Vagina (tissue), 2 donors: Measurements from ENCODE around the gene TPSAB1. TPM values are rescaled to one million over a fixed set of nuclear protein-coding genes. Genes with fewer than 3 reads are reported as not detected.

Source experiments
- DNase-seq, 2 donors: peaks; one replicate each; pipeline ENCODE4 v3.0.0-alpha.2; 2017; ENCODE audit errors: extremely low spot score in 2 of 2
- H3K27ac ChIP-seq: fragments of 200-600 bp; sonication (generic); one replicate; pipeline ENCODE4 v1.5.1; 2019
- H3K27me3 ChIP-seq: fragments of 200-600 bp; sonication (generic); one replicate; pipeline ENCODE4 v1.5.1; 2019
- H3K36me3 ChIP-seq, 2 donors: fragments of 200-600 bp; sonication (generic); one replicate each; pipeline ENCODE4 v1.5.1; 2017 to 2019
- H3K4me1 ChIP-seq: fragments of 200-600 bp; sonication (generic); one replicate; pipeline ENCODE4 v1.5.1; 2019
- H3K4me3 ChIP-seq, 2 donors: fragments of 200-600 bp; sonication (generic); 1 replicate in 1 of 2; 2 replicates in 1 of 2; pipeline ENCODE4 v1.5.1; 2016 to 2019
- H3K9me3 ChIP-seq: fragments of 200-600 bp; sonication (generic); one replicate; pipeline ENCODE4 v1.5.1; 2019
- CTCF ChIP-seq, 3 experiments: fragments of 450-650 bp in 2 of 3; fragments of 200-600 bp in 1 of 3; sonication (generic) in 1 of 3; IDR thresholded peaks; one replicate each; pipeline ENCODE4 v1.5.1; 2017 to 2019; ENCODE audit warnings: antibody characterized with exemption in 3 of 3, mild to moderate bottlenecking in 2 of 3, moderate library complexity in 2 of 3
- POLR2A ChIP-seq, 2 donors: fragments of 450-650 bp; IDR thresholded peaks; one replicate each; pipeline ENCODE4 v1.6.1; 2017; ENCODE audit warnings: antibody characterized with exemption in 2 of 2, mild to moderate bottlenecking in 2 of 2, moderate library complexity in 2 of 2
- POLR2AphosphoS5 ChIP-seq, 2 donors: sonication (generic); formaldehyde crosslinking; IDR thresholded peaks; one replicate each; pipeline ENCODE4 v1.9.0; 2017; ENCODE audit warnings: antibody characterized with exemption in 2 of 2, mild to moderate bottlenecking in 2 of 2, low read depth in 1 of 2; ENCODE audit not compliant: insufficient read depth in 1 of 2
- intact Hi-C: fragments of 100-400 bp; cut with DNase I; formaldehyde crosslinking; loops from one replicate; pipeline ENCODE4 v1.15.1; 2023
- total RNA-seq: library from RNA; depleted of rRNA; stranded (reverse); fragments of >200 nt; gene quantifications from one replicate; pipeline ENCODE4 v1.2.3, GENCODE V29; 2016

The TPSAB1 gene
- total RNA-seq, 1 donor from 2014 or later, result 70.0 TPM

- Histone ChIP-seq H3K4me3 (no peak overlapping the region), H3K36me3 (no peaks in the 10 kb centered on the region), H3K27me3 (peaks cover 8% of the 10 kb centered on the region), H3K4me1 (peaks cover 7% of the 10 kb centered on the region), H3K27ac (no peak overlapping the region), H3K9me3 (no peaks in the 10 kb centered on the region)
- TF ChIP-seq CTCF (IDR thresholded peaks at IDR 0.05) (no peak), POLR2AphosphoS5 (IDR thresholded peaks at IDR 0.05; ENCODE audit: insufficient read depth in 1 of 2, low read depth in 1 of 2) (no peak), POLR2A (IDR thresholded peaks at IDR 0.05) (no peak)
- intact Hi-C loops, result no loop called here
- DNase-seq, result no peak
Observed at GRCh38 chr16:1260101-1260680, 19.7 kb downstream of the TPSAB1 start.

DNA sequence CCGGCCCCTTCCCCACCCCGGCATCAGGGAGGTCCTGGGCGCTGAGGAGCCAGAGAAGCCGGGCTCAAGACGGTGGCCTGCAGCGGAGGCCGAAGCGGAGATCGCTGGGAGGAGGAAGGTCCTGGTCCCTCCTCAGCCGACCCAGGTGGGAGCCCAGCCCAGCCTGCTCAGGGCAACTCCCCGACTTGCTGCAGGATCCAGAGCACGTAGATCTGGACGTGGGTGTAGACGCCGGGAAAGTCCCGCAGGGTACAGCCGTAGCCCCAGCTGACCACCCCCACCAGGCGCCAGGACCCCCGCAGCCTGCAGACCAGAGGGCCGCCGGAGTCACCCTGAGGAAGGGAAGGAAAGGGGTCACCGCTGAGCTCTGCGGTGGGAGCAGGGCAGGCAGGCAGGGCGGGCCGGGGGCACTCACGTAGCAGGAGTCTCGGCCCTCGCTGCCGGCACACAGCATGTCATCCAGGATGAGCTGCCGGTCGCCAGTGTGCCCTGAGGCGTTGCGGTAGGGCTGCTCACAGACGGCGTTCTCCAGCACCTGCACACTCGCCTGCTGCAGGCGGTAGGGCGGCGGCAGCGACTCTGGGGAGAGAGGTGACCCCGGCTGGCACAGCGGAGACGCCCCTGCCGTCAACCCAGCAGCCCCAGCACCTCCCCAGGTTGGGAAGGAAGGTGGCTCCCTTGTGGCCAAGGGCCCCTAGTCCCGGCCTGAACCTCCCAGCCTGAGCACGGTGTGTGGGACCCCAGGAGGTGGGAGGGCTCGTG lies 20.8 kb downstream of the TPSAB1 start:
- H3K27me3 ChIP-seq, result peaks cover 8% of the 10 kb centered on the region
- no peak for TF ChIP-seq POLR2AphosphoS5 (IDR thresholded peaks at IDR 0.05; ENCODE audit: insufficient read depth in 1 of 2, low read depth in 1 of 2)
- no peak for TF ChIP-seq CTCF (IDR thresholded peaks at IDR 0.05)
- TF ChIP-seq POLR2A (IDR thresholded peaks at IDR 0.05), result no peak
- no peak for DNase-seq
- H3K4me3 ChIP-seq, result no peak overlapping the region
- H3K9me3 ChIP-seq, result no peaks in the 10 kb centered on the region
- H3K36me3 ChIP-seq, result no peaks in the 10 kb centered on the region
- intact Hi-C loops, result no loop called here
- H3K4me1 ChIP-seq, result peaks cover 7% of the 10 kb centered on the region
- no peak overlapping the region for H3K27ac ChIP-seq

DNA sequence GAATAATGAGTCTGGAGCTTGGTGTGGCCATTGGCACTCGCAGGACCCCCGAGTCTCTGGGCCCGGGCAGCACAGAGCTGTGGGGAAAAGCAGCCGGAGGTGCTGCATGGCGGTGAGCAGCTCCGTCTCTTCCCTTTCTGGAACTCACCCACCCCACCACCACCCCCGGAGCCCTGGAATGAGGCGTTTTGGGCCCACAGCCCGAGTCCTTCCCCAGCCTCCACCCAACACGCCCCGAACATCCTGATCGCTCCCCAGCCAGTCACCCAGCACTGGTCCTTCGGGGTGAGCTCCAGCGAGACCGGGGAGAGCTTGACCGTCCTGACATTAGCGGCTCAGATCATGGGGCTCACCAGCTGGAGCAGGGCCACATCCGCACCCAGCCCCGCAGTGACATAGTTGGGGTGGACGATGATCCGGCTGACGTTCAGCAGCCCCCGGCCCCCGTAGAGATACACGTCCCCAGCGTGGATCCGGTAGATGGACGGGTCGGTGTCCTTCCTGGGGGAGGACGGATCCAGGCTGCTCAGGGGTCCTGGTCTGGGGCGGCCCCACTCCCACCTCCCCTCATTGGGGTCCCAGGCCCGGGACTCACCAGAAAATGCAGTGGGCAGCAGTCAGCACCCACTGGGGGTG lies 21.8 kb downstream of the TPSAB1 start:
- DNase-seq, result no peak
- Histone ChIP-seq H3K27ac (no peak overlapping the region), H3K4me1 (peaks cover 7% of the 10 kb centered on the region), H3K4me3 (no peak overlapping the region), H3K27me3 (peaks cover 8% of the 10 kb centered on the region), H3K9me3 (no peaks in the 10 kb centered on the region), H3K36me3 (no peaks in the 10 kb centered on the region)
- TF ChIP-seq CTCF (IDR thresholded peaks at IDR 0.05), result no peak
- TF ChIP-seq POLR2A (IDR thresholded peaks at IDR 0.05), result no peak
- intact Hi-C loops, result no loop called here

DNA sequence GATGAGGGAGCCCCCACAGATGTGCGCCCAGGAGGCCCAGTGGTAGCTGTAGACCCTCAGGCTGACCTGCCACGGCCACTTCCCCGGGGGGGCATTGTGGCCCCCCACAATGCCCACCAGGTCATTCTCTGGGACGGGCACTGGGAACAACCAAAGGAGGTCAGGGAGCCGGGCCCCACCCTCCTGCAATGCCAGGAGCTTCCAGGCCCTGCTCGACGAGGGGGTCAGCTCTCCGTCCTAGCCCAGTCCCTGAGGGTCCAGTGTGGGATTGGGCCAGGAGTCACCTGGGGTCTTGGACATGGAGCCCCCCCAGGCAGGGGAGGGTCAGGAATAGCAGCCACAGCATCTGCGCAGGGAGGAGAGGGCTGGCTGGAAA lies 22.3 kb downstream of the TPSAB1 start:
- no peak overlapping the region for H3K27ac ChIP-seq
- DNase-seq, result no peak
- peaks cover 8% of the 10 kb centered on the region for H3K27me3 ChIP-seq
- no peak for TF ChIP-seq CTCF (IDR thresholded peaks at IDR 0.05)
- TF ChIP-seq POLR2A (IDR thresholded peaks at IDR 0.05), result no peak
- no peak for TF ChIP-seq POLR2AphosphoS5 (IDR thresholded peaks at IDR 0.05; ENCODE audit: insufficient read depth in 1 of 2, low read depth in 1 of 2)
- no peaks in the 10 kb centered on the region for H3K9me3 ChIP-seq
- no peaks in the 10 kb centered on the region for H3K36me3 ChIP-seq
- intact Hi-C loops, result no loop called here
- peaks cover 7% of the 10 kb centered on the region for H3K4me1 ChIP-seq
- H3K4me3 ChIP-seq, result no peak overlapping the region
